GM18511 (cell line): ENCODE data around the gene KCNV2.

Source experiments
- ATAC-seq: cut with Tn5 transposase; IDR thresholded peaks from one replicate; pipeline ENCODE4 v1.9.1; 2021; ENCODE audit warnings: mild to moderate bottlenecking, moderate library complexity; ENCODE audit not compliant: unreplicated experiment

Gene KCNV2

GRCh38 chr9:2718698-2719033 lies 1.4 kb downstream of the KCNV2 start:
- no peak for ATAC-seq

GRCh38 chr9:2720179-2720654 lies 2.9 kb downstream of the KCNV2 start:
- no peak for ATAC-seq

DNA sequence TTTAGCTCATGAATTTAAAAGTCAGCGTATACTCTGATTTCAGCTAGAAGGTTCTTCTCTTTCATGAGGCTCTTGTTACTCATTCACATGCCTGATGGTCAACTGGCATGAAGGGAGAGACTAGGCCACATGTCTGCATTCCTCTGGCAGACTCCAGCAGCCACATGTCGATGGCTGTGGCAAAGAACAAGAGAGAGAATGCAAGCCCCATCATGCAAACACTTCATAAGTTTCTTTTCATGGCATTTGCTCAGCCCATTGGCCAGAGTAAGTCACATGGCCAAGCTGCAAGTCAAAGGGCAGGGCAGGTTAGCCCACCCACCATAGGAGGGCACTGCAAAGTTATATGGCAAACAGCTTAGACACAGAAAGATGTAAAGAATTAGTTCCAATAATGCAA lies 5.4 kb downstream of the KCNV2 start:
- ATAC-seq = no peak

- no peak for ATAC-seq
These were observed 6.2 kb downstream of the KCNV2 start for GRCh38 chr9:2723376-2724065.

DNA sequence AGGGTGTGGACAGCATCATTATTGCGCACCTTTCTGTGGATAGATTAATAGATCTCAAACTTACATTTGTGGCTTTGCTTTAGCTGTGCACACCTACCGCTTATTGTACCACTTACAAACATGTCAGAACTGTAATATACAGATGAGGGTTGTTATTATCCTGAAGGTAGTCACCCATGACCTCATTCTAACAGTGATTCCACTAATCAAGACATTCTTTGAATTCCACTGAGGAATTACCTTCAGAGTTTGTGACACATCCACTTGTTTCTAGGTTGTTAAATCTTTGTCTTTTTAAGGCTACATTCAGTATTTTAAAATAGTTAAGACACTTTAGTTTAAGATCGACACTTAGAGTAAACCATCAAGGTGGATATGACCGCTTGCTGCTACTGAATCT lies 7.8 kb downstream of the KCNV2 start:
- no peak for ATAC-seq

- no peak for ATAC-seq
These were observed 8.8 kb downstream of the KCNV2 start for GRCh38 chr9:2725898-2726649.

DNA sequence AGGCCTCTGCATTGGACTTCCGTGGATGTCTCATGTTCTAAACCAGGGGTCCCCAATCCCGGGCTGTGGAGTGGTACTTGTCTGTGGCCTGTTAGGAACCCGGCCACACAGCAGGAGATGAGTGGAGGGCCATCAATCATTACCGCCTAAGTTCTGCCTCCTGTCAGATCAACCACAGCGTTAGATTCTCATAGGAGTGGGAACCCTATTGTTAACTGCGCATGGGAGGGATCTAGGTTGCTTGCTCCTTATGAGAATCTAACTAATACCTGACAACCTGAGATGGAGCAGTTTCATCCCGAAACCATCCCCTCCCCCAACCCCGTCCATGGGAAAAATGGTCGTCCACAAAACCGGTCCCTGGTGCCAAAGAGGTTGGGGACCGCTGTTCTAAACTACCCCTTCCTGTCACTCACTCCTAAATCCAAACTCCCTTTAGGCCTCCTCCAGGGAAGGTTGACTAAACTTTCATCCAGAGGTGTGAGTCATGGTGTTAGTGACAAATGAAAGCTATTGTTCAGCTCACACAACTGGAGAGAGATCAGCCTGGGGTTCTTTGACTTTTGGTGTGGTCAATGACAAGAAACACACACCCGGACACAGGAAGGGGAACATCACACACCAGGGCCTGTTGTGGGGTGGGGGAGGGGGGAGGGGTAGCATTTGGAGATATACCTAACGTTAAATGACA lies 9.5 kb downstream of the KCNV2 start:
- ATAC-seq = no peak

DNA sequence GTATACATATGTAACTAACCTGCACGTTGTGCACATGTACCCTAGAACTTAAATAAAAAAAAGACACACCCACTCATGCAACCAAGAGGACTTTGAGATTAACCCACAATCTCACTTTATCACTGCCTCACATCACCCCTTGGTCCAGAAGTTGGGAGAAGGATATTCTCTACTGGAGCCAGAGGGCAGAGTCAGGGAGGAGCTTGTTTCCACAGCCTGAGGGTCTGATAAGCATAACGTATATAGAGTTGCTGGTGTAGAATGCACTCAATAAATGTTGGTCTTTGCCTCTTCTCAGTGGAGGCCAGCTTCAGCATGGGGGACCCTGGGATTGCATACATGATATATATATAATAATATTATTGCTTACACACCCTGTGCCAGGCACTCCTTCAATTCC lies 10.1 kb downstream of the KCNV2 start:
- ATAC-seq = no peak

DNA sequence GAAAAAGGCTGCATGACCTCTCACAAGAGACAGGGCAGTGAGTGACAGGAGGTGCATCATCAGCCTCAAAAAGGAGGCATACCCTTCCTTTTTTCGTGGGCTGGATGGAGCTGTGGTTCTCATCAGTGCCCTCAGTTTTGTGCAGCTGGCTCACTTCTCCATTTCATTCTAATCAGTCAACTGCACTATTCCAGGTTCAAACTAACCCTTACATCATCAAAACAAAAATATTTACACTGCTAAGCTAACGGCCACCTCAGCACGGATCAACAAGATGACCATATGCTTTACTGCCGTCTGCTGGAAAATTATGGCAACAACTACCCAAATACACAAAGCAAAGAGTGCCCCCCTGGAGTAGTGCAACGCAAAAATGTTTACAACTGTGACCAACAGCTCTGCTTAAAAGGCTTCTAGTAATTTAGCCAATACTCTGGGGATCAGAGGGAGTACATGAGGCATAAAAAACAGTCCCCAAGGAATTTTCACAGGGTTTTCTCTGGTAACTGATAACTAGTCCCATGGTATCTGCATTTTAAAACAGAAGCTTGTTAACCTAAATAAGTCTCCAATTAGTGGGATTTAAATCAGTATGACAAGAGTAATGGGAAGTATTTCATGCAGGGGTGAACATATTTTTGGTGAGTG lies 10.8 kb downstream of the KCNV2 start:
- peak; percentile 92 for ATAC-seq

GRCh38 chr9:2729003-2729402 lies 11.7 kb downstream of the KCNV2 start:
- no peak for ATAC-seq

GRCh38 chr9:2729721-2730120 lies 12.4 kb downstream of the KCNV2 start:
- ATAC-seq = no peak

DNA sequence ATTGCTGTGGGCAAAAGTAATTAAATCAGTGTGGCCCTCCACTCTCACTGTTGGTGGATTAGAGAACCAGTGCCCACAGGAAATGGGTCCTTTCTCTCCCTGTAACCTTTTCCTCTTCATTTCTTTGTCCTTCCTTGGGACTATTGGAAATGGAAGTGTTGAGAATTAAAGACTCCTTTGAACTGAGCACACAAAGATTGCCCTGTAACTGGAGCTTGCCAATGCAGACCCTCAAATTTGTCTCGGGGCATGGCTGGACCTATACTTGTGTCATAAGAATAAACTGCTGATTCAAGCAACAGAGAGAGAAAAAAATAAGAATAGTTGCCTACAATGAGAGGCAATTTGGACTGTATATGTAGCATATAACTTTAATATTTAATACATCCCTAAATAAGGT lies 13.7 kb downstream of the KCNV2 start:
- ATAC-seq = no peak

GRCh38 chr9:2732492-2732891 lies 15.2 kb downstream of the KCNV2 start:
- ATAC-seq = no peak

DNA sequence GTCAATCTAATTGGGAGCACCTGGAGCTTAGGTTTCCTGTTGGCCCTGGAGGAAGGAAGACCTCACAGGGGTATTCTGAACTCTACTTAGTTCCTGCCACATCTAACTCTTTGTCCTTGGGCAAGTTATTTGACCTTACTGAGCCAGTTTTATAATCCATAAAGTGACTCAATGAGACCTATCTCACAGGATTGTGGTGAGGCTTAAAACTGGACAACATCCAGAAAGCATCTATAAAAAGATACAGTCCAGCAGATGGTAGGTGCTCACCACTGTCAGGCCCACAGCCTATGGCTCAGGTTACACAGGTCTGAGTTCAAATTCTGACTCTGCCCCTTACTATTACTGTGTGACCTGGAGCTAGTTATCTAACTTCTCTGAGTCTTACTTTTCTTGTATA lies 23.3 kb downstream of the KCNV2 start:
- no peak for ATAC-seq

- no peak for ATAC-seq
These were observed 24.3 kb downstream of the KCNV2 start for GRCh38 chr9:2741441-2742158.

- no peak for ATAC-seq
These were observed 24.9 kb downstream of the KCNV2 start for GRCh38 chr9:2742214-2742613.

DNA sequence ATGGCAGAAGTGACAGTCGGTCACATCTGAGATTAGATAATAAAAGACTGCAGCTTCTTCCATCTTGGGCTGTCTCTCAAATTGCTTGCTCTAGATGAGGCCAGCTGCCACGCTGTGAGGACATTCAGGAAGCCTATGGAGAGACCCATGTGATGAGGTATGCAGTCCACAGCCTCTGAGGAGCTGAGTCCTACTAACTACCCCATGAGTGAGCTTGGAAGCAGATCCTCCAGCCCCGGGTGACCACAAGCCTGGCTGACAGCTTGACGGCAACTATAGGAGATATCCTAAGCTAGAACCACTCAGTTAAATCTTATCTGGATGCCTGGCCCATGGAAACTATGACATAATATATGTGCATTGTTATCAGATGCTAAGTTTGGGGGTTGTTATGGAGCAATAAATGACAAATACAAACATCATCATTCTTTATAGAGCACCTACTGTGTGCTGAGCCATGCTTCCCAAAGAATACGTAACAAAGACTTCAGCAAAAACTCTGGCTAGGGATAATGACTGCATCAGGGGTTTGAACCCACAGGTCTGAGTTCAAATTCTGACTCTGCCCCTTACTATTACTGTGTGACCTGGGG lies 26.7 kb downstream of the KCNV2 start:
- no peak for ATAC-seq

DNA sequence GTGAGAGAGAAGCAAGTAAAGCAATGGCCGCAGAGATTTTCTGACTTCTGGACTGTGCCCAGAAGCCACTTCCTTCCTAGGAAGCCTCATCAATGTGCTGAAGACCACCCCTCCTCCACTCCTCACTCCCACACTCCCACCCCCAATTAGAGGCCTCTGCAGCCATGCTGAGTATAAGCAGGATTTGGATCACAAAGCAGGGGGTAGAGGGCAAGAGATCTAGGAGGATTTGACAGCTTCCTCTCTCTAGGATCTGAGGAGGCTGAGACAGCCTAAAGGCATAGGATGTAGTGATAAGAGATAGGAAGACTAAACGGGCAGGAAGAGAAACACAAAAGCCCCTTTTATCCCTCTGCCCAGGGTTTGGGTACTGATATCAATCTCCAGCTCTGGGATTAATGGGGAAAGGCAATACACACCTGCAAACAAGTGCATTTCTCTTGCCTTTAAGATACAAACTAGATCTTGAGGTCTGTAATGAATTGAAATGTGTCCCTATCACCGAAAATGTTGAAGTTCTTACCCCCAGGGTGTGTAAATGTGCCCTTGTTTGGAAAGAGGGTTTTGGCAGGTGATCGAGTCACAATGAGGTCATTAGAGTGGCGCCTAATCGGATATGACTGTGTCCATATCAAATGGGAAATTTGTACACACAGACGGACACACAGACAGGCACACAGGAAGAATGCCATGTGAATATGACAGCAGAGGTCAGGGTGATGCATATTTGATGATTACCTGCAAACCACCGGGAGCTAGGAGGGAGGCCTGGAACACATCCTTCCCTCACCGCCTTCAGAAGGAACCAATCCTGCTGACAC lies 28.5 kb downstream of the KCNV2 start:
- ATAC-seq = no peak

GRCh38 chr9:2749485-2749884 lies 32.2 kb downstream of the KCNV2 start:
- ATAC-seq = no peak

GRCh38 chr9:2755285-2755684 lies 38.0 kb downstream of the KCNV2 start:
- ATAC-seq = no peak
